ENCODE results near the gene HNF1B. TPM values are rescaled to one million over a fixed set of nuclear protein-coding genes. Genes with fewer than 3 reads are reported as not detected.

HNF1B gene
- total and polyA plus RNA-seq, 2 donors (not counting 3 experiments of a cell fraction or from before 2014, with no cell fraction given): not detected

DNA sequence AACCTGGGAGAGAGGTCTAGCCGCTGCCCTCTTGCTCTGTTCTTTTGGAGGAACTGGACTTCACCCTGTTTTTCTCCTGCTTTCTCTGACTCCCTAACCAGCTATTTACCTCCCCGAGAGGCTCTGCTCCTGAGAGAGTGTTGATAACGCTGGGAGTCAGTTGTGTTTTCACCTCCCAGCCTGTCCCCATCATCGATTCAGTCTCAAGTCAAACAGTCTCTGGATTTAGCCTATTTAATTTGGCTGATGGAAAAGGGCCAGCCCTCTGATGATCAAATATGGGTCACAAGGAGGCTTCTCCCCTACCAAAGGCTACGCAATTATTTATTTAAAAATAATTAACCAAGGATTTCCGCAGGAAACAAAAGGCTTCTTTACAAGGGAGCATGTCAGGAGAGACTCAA, 31.8 kb downstream of the HNF1B start:
- CTCF ChIA-PET: interaction anchor here (1.5 kb wide), 1 partner anchor 133 kb away, joined by 3 read pairs; no protein-coding TSS in a partner anchor
- dilution Hi-C loops (cut with MboI; ENCODE audit: extremely low pct_ligation_motif_present, low sequenced_read_pairs): no loop called here
- POLR2A ChIA-PET: no interaction called here

More for the DNA sequence above, 31.8 kb downstream of the HNF1B start:
- no TSS peak for BruUV-seq (replicated peaks)
- Histone ChIP-seq H3K79me2 (ENCODE audit: control insufficient read depth, insufficient read depth, low read length) (no peaks in the 10 kb centered on the region), H3K9ac (replicated peaks; ENCODE audit: extremely low read depth, insufficient read depth, low read length) (no peak overlapping the region), H4K20me1 (replicated peaks; ENCODE audit: control insufficient read depth, extremely low read depth, insufficient read depth, low read length) (no peaks in the 10 kb centered on the region), H3K27ac (ENCODE audit: insufficient read depth, low read depth, low read length) (no peak overlapping the region), H3K36me3 (ENCODE audit: control insufficient read depth in 2 of 2, extremely low read depth in 1 of 2, insufficient read depth in 2 of 2, low read length in 2 of 2) (no peaks in the 10 kb centered on the region), H3K9me3 (replicated peaks; ENCODE audit: control insufficient read depth, insufficient read depth, low read length) (no peaks in the 10 kb centered on the region), H3K4me1 (ENCODE audit: control insufficient read depth, extremely low read depth, insufficient read depth, low read length) (peaks cover 3% of the 10 kb centered on the region), H3K27me3 (ENCODE audit: control insufficient read depth in 2 of 2, insufficient read depth in 2 of 2, low read length in 2 of 2) (peaks cover 13 to 18% of the 10 kb centered on the region in 2 experiments), H3K4me2 (ENCODE audit: insufficient read depth, low read length) (no peak overlapping the region), H3K9me1 (replicated peaks; ENCODE audit: control insufficient read depth, extremely low read depth, insufficient read depth, low read length) (no peaks in the 10 kb centered on the region), H2AFZ (ENCODE audit: low read depth, low read length) (no peak overlapping the region), H3K4me3 (replicated peaks in 1 of 3; ENCODE audit: insufficient read depth in 1 of 3, low read depth in 1 of 3, low read length in 3 of 3) (no peak overlapping the region)
- no peak for FAIRE-seq
- intact Hi-C loops (cut with micrococcal nuclease): no loop called here
- TF ChIP-seq GATA2 (IDR thresholded peaks at IDR 0.05; ENCODE audit: insufficient read depth, insufficient read length, low read depth, low read length) (no peak), EZH2 (IDR thresholded peaks at IDR 0.05; ENCODE audit: borderline replicate concordance, low read depth, low read length, severe bottlenecking) (no peak), MYC (IDR thresholded peaks at IDR 0.05; ENCODE audit: low read depth, low read length) (no peak), CTCF (IDR thresholded peaks at IDR 0.05; ENCODE audit: extremely low read depth in 1 of 2, insufficient read depth in 1 of 2, low read depth in 1 of 2, low read length in 2 of 2) (no peak), JUN (IDR thresholded peaks at IDR 0.05; ENCODE audit: borderline replicate concordance, insufficient read depth, insufficient read length, low read depth) (no peak), FOS (IDR thresholded peaks at IDR 0.05; ENCODE audit: borderline replicate concordance, insufficient read depth, low read length) (no peak), MAX (IDR thresholded peaks at IDR 0.05; ENCODE audit: insufficient read depth, insufficient read length) (no peak), POLR2A (IDR thresholded peaks at IDR 0.05; ENCODE audit: low read depth, low read length) (no peak), POLR2AphosphoS5 (IDR thresholded peaks at IDR 0.05; ENCODE audit: insufficient read depth, low read depth, low read length) (no peak)
- no peak for DNase-seq (ENCODE audit: low read depth, low spot score)

All from endothelial cell of umbilical vein (primary cell).